Naive B cell (primary cell): ENCODE results near the gene GRK7. TPM values are rescaled to one million over a fixed set of nuclear protein-coding genes. Genes with fewer than 3 reads are reported as not detected.

Experiments used
- ATAC-seq, 2 donors: fragments of 150-1000 bp; cut with Tn5 transposase; 2 replicates each; pipeline ENCODE4 v1.10.0; 2021; ENCODE audit warnings: low read depth in 2 of 2, mild to moderate bottlenecking in 2 of 2, moderate library complexity in 2 of 2
- DNase-seq: peaks from one replicate; pipeline ENCODE4 v3.0.0; 2022
- H3K27ac Mint-ChIP-seq, 6 donors: one replicate each; pipeline ENCODE4 v1.8.0; 2020 to 2022; ENCODE audit warnings: mild to moderate bottlenecking in 6 of 6, mixed read lengths in 6 of 6, moderate library complexity in 5 of 6, inconsistent platforms in 2 of 6
- H3K27me3 Mint-ChIP-seq, 3 donors: one replicate each; pipeline ENCODE4 v1.8.0; 2021 to 2022; ENCODE audit warnings: mixed read lengths in 3 of 3, mild to moderate bottlenecking in 1 of 3
- H3K36me3 Mint-ChIP-seq, 2 donors: one replicate each; pipeline ENCODE4 v1.8.0; 2020 to 2022; ENCODE audit warnings: mixed read lengths in 2 of 2, inconsistent platforms in 1 of 2, mild to moderate bottlenecking in 1 of 2
- H3K4me1 Mint-ChIP-seq, 3 donors: one replicate each; pipeline ENCODE4 v1.8.0; 2020 to 2022; ENCODE audit warnings: mixed read lengths in 3 of 3, inconsistent platforms in 1 of 3, mild to moderate bottlenecking in 1 of 3, moderate library complexity in 1 of 3
- H3K4me3 Mint-ChIP-seq, 8 donors: one replicate each; pipeline ENCODE4 v1.8.0; 2020 to 2022; ENCODE audit warnings: mild to moderate bottlenecking in 8 of 8, mixed read lengths in 8 of 8, moderate library complexity in 8 of 8, inconsistent platforms in 2 of 8
- H3K9me3 Mint-ChIP-seq, 7 donors: one replicate each; pipeline ENCODE4 v1.8.0; 2020 to 2022; ENCODE audit warnings: mixed read lengths in 7 of 7, mild to moderate bottlenecking in 5 of 7, inconsistent platforms in 2 of 7, moderate library complexity in 1 of 7
- polyA plus RNA-seq, 6 donors: library from polyadenylated mRNA; unstranded; fragments of 300-500 nt; fragmentation: Illumina TruSeq; gene quantifications; one replicate each; pipeline ENCODE4 v1.2.3, GENCODE V29; 2021; ENCODE audit warnings: low read depth in 6 of 6

GRK7 gene
- polyA plus RNA-seq, 6 donors from 2014 or later = 0.08 to 0.29 TPM; not detected in 4

GRCh38 chr3:141804778-141805639 is 41.8 kb downstream of the GRK7 start:
- Mint-ChIP-seq H3K4me1 (no peaks in the 10 kb centered on the region), H3K9me3 (peaks cover 0 to 5% (median 0%) of the 10 kb centered on the region in 7 donors), H3K36me3 (no peaks in the 10 kb centered on the region), H3K27ac (no peak overlapping the region), H3K27me3 (no peaks in the 10 kb centered on the region), H3K4me3 (no peak overlapping the region)
- DNase-seq = no peak
- no peak for ATAC-seq

DNA sequence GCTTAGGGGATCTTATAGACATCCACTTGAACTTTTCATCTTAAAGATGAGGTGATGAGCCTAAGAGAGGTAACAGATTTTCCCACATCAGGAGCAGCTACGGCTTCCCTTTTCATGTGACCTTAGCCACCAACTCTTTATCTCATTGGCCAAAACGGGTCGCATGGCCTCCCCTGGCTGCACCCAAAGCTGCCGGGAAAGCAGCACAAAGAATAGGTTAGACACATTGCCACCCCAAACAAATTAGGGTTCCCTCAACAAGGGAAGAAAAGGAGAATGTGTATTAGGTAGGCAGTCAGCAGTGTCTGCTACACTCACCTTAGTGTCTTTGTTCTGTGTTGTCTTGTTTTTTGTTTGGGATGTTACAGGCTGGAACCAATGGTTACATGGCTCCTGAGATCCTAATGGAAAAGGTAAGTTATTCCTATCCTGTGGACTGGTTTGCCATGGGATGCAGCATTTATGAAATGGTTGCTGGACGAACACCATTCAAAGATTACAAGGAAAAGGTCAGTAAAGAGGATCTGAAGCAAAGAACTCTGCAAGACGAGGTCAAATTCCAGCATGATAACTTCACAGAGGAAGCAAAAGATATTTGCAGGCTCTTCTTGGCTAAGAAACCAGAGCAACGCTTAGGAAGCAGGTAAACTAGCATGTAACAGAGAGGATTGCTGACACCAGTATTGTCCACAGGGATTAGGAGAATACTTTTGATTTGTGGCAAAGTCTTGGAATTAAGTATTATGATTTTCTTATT is 44.2 kb downstream of the GRK7 start:
- Mint-ChIP-seq H3K9me3 (no peaks in the 10 kb centered on the region), H3K4me1 (no peaks in the 10 kb centered on the region), H3K27ac (no peak overlapping the region), H3K27me3 (no peaks in the 10 kb centered on the region), H3K36me3 (no peaks in the 10 kb centered on the region), H3K4me3 (no peak overlapping the region)
- DNase-seq (no peak), ATAC-seq (no peak)

DNA sequence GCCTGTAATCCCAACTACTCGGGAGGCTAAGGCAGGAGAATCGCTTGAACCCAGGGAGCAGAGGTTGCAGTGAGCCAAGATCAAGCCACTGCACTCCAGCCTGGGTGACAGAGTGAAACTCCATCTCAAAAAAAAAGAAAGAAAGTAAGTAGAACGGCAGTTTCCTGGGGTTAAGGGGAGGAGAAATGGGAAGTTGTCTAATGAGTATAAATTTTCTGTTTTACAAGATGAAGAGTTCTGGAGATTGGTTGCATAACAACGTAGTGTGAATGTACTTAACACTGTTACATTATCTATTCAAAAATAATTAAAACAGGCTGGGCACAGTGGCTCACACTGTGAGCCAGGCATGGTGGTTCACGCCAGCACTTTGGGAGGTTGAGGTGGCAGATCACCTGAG is 45.4 kb downstream of the GRK7 start:
- Mint-ChIP-seq H3K36me3 (no peaks in the 10 kb centered on the region), H3K4me1 (no peaks in the 10 kb centered on the region), H3K4me3 (no peak overlapping the region), H3K27ac (no peak overlapping the region), H3K27me3 (no peaks in the 10 kb centered on the region), H3K9me3 (no peaks in the 10 kb centered on the region)
- DNase-seq = no peak
- ATAC-seq = no peak

GRCh38 chr3:141810161-141810560 is 47.0 kb downstream of the GRK7 start:
- H3K27ac Mint-ChIP-seq = peak overlapping the region in 1 of 6 donors; percentile 12
- peaks cover 0 to 6% (median 3%) of the 10 kb centered on the region in 7 donors for H3K9me3 Mint-ChIP-seq
- DNase-seq (no peak), ATAC-seq (no peak)
- H3K4me3 Mint-ChIP-seq = no peak overlapping the region
- no peaks in the 10 kb centered on the region for H3K27me3 Mint-ChIP-seq
- no peaks in the 10 kb centered on the region for H3K4me1 Mint-ChIP-seq
- no peaks in the 10 kb centered on the region for H3K36me3 Mint-ChIP-seq

DNA sequence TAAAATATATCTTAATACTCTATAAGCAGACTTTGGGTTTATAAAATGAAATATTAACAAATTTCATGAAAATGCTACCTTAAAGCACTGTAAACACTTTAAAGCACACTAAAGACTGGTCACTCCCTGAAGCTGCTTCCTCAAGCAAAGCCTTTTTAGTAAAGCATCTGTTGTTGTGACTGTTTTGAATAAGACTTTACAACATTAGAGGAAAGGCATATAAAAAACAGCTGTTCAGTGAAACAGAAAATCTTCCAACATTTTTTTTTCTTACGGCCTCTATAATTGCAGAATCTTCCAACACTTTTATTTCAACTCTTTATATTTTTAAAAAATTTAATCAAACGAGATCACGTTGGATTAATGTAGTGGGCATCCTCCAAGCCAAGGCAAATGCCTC is 48.1 kb downstream of the GRK7 start:
- Mint-ChIP-seq H3K4me1 (no peaks in the 10 kb centered on the region), H3K27me3 (peaks cover 0 to 4% (median 2%) of the 10 kb centered on the region in 3 donors), H3K36me3 (no peaks in the 10 kb centered on the region), H3K27ac (no peak overlapping the region), H3K9me3 (peaks cover 0 to 15% (median 10%) of the 10 kb centered on the region in 7 donors), H3K4me3 (no peak overlapping the region)
- DNase-seq = no peak
- ATAC-seq = no peak

DNA sequence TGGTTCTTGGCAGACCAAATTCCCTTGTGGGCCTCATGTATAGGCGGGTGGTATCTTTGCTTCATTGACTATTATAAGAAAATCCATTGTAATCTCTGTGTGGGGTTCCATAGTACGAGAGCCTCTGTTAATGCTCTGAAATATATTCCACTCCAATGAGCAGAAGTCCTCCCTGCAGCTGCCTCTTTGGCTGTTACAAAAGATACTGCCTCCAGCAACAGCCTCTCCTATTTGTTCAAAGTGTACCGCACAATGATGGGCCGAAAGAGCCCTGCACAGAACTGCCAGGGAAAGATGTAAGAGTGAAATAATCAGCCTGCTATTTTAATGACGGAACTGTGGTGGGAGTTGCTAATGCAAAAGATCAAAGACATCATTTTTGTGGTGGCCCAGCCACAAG is 48.9 kb downstream of the GRK7 start:
- H3K4me3 Mint-ChIP-seq = no peak overlapping the region
- peaks cover 0 to 15% (median 10%) of the 10 kb centered on the region in 7 donors for H3K9me3 Mint-ChIP-seq
- H3K27ac Mint-ChIP-seq = peak overlapping the region in 1 of 6 donors; percentile 24
- DNase-seq (no peak), ATAC-seq (no peak)
- H3K4me1 Mint-ChIP-seq = no peaks in the 10 kb centered on the region
- H3K36me3 Mint-ChIP-seq = no peaks in the 10 kb centered on the region
- peaks cover 0 to 10% (median 5%) of the 10 kb centered on the region in 3 donors for H3K27me3 Mint-ChIP-seq

DNA sequence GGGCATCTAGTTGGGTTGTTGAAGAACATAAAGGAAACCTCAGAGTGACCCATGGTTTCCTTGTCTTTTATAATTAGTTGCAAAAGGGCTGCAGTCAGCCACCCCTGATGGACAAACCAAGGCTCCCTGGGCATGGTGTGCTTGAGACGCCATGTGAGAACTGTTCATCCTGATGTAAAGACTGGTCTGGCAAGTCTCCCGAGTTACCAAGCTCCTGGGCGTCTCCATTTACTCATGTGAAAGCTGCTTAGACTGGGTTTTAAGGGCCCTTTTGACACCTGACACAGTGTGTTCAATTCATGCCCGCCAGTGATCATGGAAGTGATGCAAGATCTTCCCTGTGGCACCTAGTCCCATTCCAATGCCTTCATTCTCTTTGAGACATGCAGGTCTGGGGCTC is 49.4 kb downstream of the GRK7 start:
- peaks cover 0 to 15% (median 10%) of the 10 kb centered on the region in 7 donors for H3K9me3 Mint-ChIP-seq
- H3K27ac Mint-ChIP-seq = no peak overlapping the region
- no peak overlapping the region for H3K4me3 Mint-ChIP-seq

More for the DNA sequence above, 49.4 kb downstream of the GRK7 start:
- Mint-ChIP-seq H3K27me3 (peaks cover 0 to 12% (median 5%) of the 10 kb centered on the region in 3 donors), H3K36me3 (no peaks in the 10 kb centered on the region), H3K4me1 (no peaks in the 10 kb centered on the region)
- ATAC-seq (no peak), DNase-seq (no peak)

Other genes starting within 250 kb of the GRK7 start
- 100 to 1,000 TPM; 108 to 190 (median 120) TPM for gene RNF7, start 25.1 kb upstream of the GRK7 start, polyA plus RNA-seq
- gene ATP1B3, start 113.2 kb downstream of the GRK7 start, polyA plus RNA-seq = 10 to 100 TPM; 55.9 to 86.4 (median 64.3) TPM